Activated CD4-positive, alpha-beta T cell treated with anti-CD3 and anti-CD28 coated beads for 4 hours (primary cell): Measurements from ENCODE around the gene MX1.

Source experiments
- DNase-seq, 2 donors: peaks; one replicate each; pipeline ENCODE4 v3.0.0-alpha.2; 2020

Gene MX1

GRCh38 chr21:41435706-41436105 lies 9.7 kb downstream of the MX1 start:
- no peak for DNase-seq

- DNase-seq: no peak
These were observed 11.7 kb downstream of the MX1 start for GRCh38 chr21:41437729-41438128.

GRCh38 chr21:41438425-41439113 lies 12.5 kb downstream of the MX1 start:
- no peak for DNase-seq

GRCh38 chr21:41439248-41439647 lies 13.2 kb downstream of the MX1 start:
- DNase-seq: no peak

- no peak for DNase-seq
These were observed 15.5 kb downstream of the MX1 start for GRCh38 chr21:41441546-41441945.

GRCh38 chr21:41442481-41443186 lies 16.6 kb downstream of the MX1 start:
- no peak for DNase-seq

GRCh38 chr21:41443562-41443961 lies 17.5 kb downstream of the MX1 start:
- DNase-seq: no peak

GRCh38 chr21:41444703-41445464 lies 18.8 kb downstream of the MX1 start:
- DNase-seq: no peak

- no peak for DNase-seq
These were observed 19.4 kb downstream of the MX1 start for GRCh38 chr21:41445465-41445862.

GRCh38 chr21:41446586-41446985 lies 20.5 kb downstream of the MX1 start:
- no peak for DNase-seq

- no peak for DNase-seq
These were observed 21.3 kb downstream of the MX1 start for GRCh38 chr21:41447356-41447755.

- no peak for DNase-seq
These were observed 23.6 kb downstream of the MX1 start for GRCh38 chr21:41449613-41450012.

- DNase-seq: no peak
These were observed 26.0 kb downstream of the MX1 start for GRCh38 chr21:41451753-41452676.

GRCh38 chr21:41453198-41453597 lies 27.2 kb downstream of the MX1 start:
- DNase-seq: no peak

GRCh38 chr21:41453761-41454160 lies 27.7 kb downstream of the MX1 start:
- DNase-seq: no peak

GRCh38 chr21:41458121-41458520 lies 32.1 kb downstream of the MX1 start:
- no peak for DNase-seq

GRCh38 chr21:41458559-41458958 lies 32.5 kb downstream of the MX1 start:
- no peak for DNase-seq

- no peak for DNase-seq
These were observed 34.0 kb downstream of the MX1 start for GRCh38 chr21:41459884-41460534.

- peak; percentile 44 to 55 for DNase-seq
These were observed 34.8 kb downstream of the MX1 start for GRCh38 chr21:41460578-41461527.

- DNase-seq: no peak
These were observed 39.2 kb downstream of the MX1 start for GRCh38 chr21:41465176-41465781.
